OCI-LY3 (cell line): ENCODE results near the gene DLGAP4.

ENCODE experiments used
- H2AFZ ChIP-seq: fragments of 200-600, 300-600 bp; shearing (Covaris generic); 2 replicates; pipeline ENCODE4 v1.6.0; 2014; ENCODE audit warnings: antibody characterized with exemption, low read depth, low read length
- H3K27ac ChIP-seq: fragments of 200-600, 300-600 bp; sonication (generic); 2 replicates; pipeline ENCODE4 v1.5.1; 2014; ENCODE audit warnings: mild to moderate bottlenecking, low read length, moderate library complexity, mixed read lengths
- H3K27me3 ChIP-seq: fragments of 200-600, 300-600 bp; sonication (generic); 2 replicates; pipeline ENCODE4 v1.6.1; 2014; ENCODE audit warnings: low read depth, low read length, mixed read lengths
- H3K36me3 ChIP-seq: fragments of 200-600, 300-600 bp; sonication (generic); replicated peaks from 2 replicates; pipeline ENCODE3; 2014; ENCODE audit warnings: low read depth, low read length, mixed read lengths
- H3K4me1 ChIP-seq: fragments of 300-600, 200-600 bp; sonication (generic); 2 replicates; pipeline ENCODE4 v1.6.1; 2014; ENCODE audit warnings: low read length, mixed read lengths
- H3K4me2 ChIP-seq: fragments of 200-600, 300-600 bp; sonication (generic); 2 replicates; pipeline ENCODE4 v1.6.1; 2014; ENCODE audit warnings: low read length, mixed read lengths
- H3K4me3 ChIP-seq: fragments of 300-600, 200-600 bp; sonication (generic); 2 replicates; pipeline ENCODE4 v1.5.1; 2014; ENCODE audit warnings: antibody characterized with exemption, mild to moderate bottlenecking, low read length, moderate library complexity
- H3K79me2 ChIP-seq: fragments of 300-600, 200-600 bp; shearing (Covaris generic); 2 replicates; pipeline ENCODE4 v1.6.1; 2014; ENCODE audit warnings: mild to moderate bottlenecking, low read length, mixed read lengths
- H3K9ac ChIP-seq: fragments of 300-600, 200-600 bp; shearing (Covaris generic); 2 replicates; pipeline ENCODE4 v1.6.0; 2014; ENCODE audit warnings: mild to moderate bottlenecking, low read length, moderate library complexity
- H3K9me3 ChIP-seq: fragments of 200-600, 300-600 bp; shearing (Covaris generic); 2 replicates; pipeline ENCODE4 v1.6.1; 2014; ENCODE audit warnings: low read length, mixed read lengths; ENCODE audit not compliant: insufficient read depth
- H4K20me1 ChIP-seq: fragments of 200-600, 300-600 bp; sonication (generic); 2 replicates; pipeline ENCODE4 v1.6.1; 2016; ENCODE audit warnings: low read length, mixed read lengths; ENCODE audit not compliant: insufficient read depth
- CTCF ChIP-seq: fragments of 200-600, 300-600 bp; sonication (generic); IDR thresholded peaks from 2 replicates; pipeline ENCODE4 v1.5.1; 2014; ENCODE audit warnings: antibody characterized with exemption, low read length, low read depth
- EZH2phosphoT487 ChIP-seq: fragments of 200-600 bp; shearing (Covaris generic); IDR thresholded peaks from 2 replicates; pipeline ENCODE4 v1.6.1; 2018; ENCODE audit warnings: antibody characterized with exemption, mixed run types, low read depth

The DLGAP4 gene

GRCh38 chr20:36267605-36268381, 38.3 kb upstream of the DLGAP4 start:
- Histone ChIP-seq H3K4me1 (no peaks in the 10 kb centered on the region), H3K79me2 (no peaks in the 10 kb centered on the region), H3K36me3 (no peaks in the 10 kb centered on the region), H3K27me3 (no peaks in the 10 kb centered on the region), H3K9ac (no peak overlapping the region), H3K4me3 (no peak overlapping the region), H3K4me2 (no peak overlapping the region), H4K20me1 (no peaks in the 10 kb centered on the region), H2AFZ (no peak overlapping the region), H3K27ac (no peak overlapping the region), H3K9me3 (no peaks in the 10 kb centered on the region)
- TF ChIP-seq EZH2phosphoT487 (no peak), CTCF (no peak)

GRCh38 chr20:36268440-36269342, 37.4 kb upstream of the DLGAP4 start:
- H3K4me1 ChIP-seq = no peaks in the 10 kb centered on the region
- TF ChIP-seq EZH2phosphoT487 (no peak), CTCF (no peak)
- no peak overlapping the region for H3K27ac ChIP-seq
- no peak overlapping the region for H3K9ac ChIP-seq
- no peaks in the 10 kb centered on the region for H3K9me3 ChIP-seq
- H2AFZ ChIP-seq = no peak overlapping the region
- no peak overlapping the region for H3K4me3 ChIP-seq
- H4K20me1 ChIP-seq = no peaks in the 10 kb centered on the region
- no peaks in the 10 kb centered on the region for H3K27me3 ChIP-seq
- H3K36me3 ChIP-seq = no peaks in the 10 kb centered on the region
- H3K4me2 ChIP-seq = no peak overlapping the region
- H3K79me2 ChIP-seq = no peaks in the 10 kb centered on the region

- Histone ChIP-seq H3K9ac (no peak overlapping the region), H3K27ac (no peak overlapping the region), H4K20me1 (no peaks in the 10 kb centered on the region), H3K9me3 (no peaks in the 10 kb centered on the region), H3K4me3 (no peak overlapping the region), H3K4me2 (no peak overlapping the region), H3K27me3 (no peaks in the 10 kb centered on the region), H3K4me1 (no peaks in the 10 kb centered on the region), H3K79me2 (no peaks in the 10 kb centered on the region), H2AFZ (no peak overlapping the region), H3K36me3 (no peaks in the 10 kb centered on the region)
- TF ChIP-seq CTCF (no peak), EZH2phosphoT487 (no peak)
Measured at GRCh38 chr20:36269507-36269906, 36.6 kb upstream of the DLGAP4 start.
